ENCODE data around the gene DUS1L. TPM values are rescaled to one million over a fixed set of nuclear protein-coding genes. Genes with fewer than 3 reads are reported as not detected.

Gene DUS1L
- 10 to 100 TPM; 51.3 to 63.1 (median 58.4) TPM for total RNA-seq
- polyA plus RNA-seq: 82.1 TPM
- long read RNA-seq, donor 1, partial matches to known transcripts: 11 of 285 reads
- long read RNA-seq, donor 1, other reads (novel, unspliced or antisense): 272 of 285 reads
- long read RNA-seq, donor 2, partial matches to known transcripts: 8 of 122 reads
- long read RNA-seq, donor 2, other reads (novel, unspliced or antisense): 113 of 122 reads
- long read RNA-seq, donor 3, partial matches to known transcripts: 8 of 23 reads
- long read RNA-seq, donor 3, other reads (novel, unspliced or antisense): 15 of 23 reads
- long read RNA-seq, donor 4, partial matches to known transcripts: 6 of 148 reads
- long read RNA-seq, donor 4, other reads (novel, unspliced or antisense): 140 of 148 reads

DNA sequence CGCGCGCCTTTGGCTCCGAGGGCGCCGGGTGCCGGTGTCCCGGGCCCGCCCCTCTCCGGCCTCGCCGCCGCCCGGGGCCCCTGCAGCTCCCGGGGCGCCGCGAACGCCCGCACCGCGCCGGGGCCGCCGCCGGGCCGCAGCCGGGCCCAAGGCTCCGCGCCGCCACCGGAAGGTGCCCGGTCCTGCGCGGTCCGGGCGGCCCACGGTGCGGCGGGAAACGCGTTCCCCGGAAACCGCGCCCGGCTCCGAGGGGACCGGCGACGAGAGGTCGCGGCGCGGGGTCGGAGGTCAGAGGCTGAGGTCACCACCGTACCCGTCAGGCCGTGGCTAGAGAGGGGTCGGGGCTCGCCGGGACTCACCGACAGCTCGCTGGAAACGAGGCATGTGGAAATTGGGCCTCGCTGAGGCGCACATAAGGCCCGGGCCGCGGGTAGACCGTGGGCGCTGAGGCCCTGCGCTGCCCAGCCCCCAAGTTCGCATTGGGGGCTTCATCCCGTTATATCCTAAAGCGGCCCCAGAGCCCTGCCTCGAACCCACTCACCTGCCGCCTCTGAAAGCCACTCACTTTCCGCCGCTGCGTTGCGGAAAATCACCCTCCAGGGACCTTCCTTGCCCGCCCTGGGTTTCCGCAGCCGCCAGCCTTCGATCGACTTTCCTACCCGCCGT lies at the start of gene DUS1L:
DUS1L (minus strand) TSS at position 167 of the 666 bp plus-strand sequence. CDS start 745 bp downstream, outside the sequence.
- WGBS: 9% methylated on average over 88 of the region's 88 CpGs
- H3K4me1 ChIP-seq (ENCODE audit: control insufficient read depth, insufficient read depth, low read length): peaks cover 6% of the 10 kb centered on the region
- peak within 1 kb of the TSS; percentile 73 for H3K27ac ChIP-seq (ENCODE audit: low read length)
- ATAC-seq (peak; percentile 77 to 78), DNase-seq (peak; percentile 64 to 88 (median 86))
- intact Hi-C loops (cut with DNase I): no loop called here
- peak within 1 kb of the TSS; percentile 91 for H3K4me3 ChIP-seq (ENCODE audit: low read length)
- no peaks in the 10 kb centered on the region for H3K9me3 ChIP-seq (ENCODE audit: control insufficient read depth, low read length)
- H3K27me3 ChIP-seq (ENCODE audit: control insufficient read depth, insufficient read depth): no peaks in the 10 kb centered on the region

DNA sequence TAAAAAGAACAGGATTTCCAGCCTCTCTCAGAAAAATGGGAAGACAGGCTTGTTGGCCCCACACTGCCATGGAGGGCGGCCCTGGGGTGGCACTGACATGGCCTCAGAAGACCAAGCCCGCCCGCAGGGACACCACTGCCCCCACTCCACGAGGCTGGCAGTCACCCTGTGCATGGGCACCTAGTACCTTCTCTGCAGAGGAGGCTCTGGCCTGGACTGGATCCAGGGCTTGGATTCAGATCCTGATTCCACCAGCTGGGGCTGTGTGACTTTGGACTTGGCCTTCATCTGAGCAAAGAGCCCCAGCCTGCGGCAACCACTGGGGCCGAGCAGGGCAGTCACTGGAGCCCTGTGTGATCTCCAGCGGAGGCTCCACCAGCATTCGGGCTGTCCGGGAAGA lies 49.3 kb upstream of the DUS1L start:
- 94% methylated on average over 9 of the region's 9 CpGs for WGBS
- ATAC-seq (no peak), DNase-seq (peak in 1 of 3 donors; percentile 44)
- H3K4me1 ChIP-seq (ENCODE audit: control insufficient read depth, insufficient read depth, low read length): no peaks in the 10 kb centered on the region
- no peak overlapping the region for H3K4me3 ChIP-seq (ENCODE audit: low read length)
- H3K27me3 ChIP-seq (ENCODE audit: control insufficient read depth, insufficient read depth): no peaks in the 10 kb centered on the region
- no peaks in the 10 kb centered on the region for H3K9me3 ChIP-seq (ENCODE audit: control insufficient read depth, low read length)
- no peak overlapping the region for H3K27ac ChIP-seq (ENCODE audit: low read length)
- intact Hi-C loops (cut with DNase I): no loop called here

DNA sequence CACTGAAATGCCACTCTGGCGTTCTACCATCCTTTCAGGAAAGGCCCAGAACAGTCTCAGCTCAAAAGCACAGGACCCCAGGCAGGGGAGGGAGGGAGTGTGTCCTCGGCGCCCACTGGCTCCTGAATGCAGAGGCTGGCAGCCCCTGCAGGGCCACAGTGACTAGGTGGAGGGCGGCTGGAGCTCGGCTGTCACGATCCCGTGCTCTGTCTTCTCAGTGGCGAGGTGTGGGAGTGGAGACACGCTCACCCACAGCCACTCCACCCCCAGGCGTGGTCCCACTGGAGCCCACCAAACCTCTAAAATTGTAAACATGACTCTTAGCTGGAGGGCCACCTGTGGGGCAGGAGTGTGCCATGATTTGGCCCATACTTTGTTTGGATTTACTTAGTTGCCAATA lies 48.8 kb upstream of the DUS1L start:
- DNase-seq: peak in 1 of 3 donors; percentile 30
- Histone ChIP-seq H3K27ac (ENCODE audit: low read length) (no peak overlapping the region), H3K4me3 (ENCODE audit: low read length) (no peak overlapping the region), H3K9me3 (ENCODE audit: control insufficient read depth, low read length) (no peaks in the 10 kb centered on the region), H3K4me1 (ENCODE audit: control insufficient read depth, insufficient read depth, low read length) (no peaks in the 10 kb centered on the region), H3K27me3 (ENCODE audit: control insufficient read depth, insufficient read depth) (no peaks in the 10 kb centered on the region)
- ATAC-seq: no peak
- 94% methylated on average over 10 of the region's 10 CpGs for WGBS
- intact Hi-C loops (cut with DNase I): no loop called here

DNA sequence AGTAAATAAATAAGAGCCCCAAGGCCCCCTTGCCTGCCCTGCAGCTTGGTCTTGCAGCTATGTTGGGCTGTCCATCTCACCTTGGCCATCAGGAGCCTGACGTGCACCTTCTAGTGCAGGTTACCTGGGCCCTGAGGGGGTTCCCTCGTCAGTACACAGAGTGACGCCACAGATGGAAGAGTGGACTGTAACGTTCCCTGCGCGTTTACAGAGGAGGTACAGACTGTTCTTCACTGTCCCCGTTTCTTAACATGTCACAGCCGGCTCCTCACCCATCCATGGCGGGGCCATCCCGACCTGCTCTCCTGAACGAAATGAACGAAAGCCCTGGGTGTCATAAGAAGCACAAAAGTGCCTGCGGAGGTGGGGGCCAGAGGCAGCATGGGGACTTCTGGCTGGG lies 48.3 kb upstream of the DUS1L start:
- WGBS: 90% methylated on average over 13 of the region's 13 CpGs
- Histone ChIP-seq H3K4me3 (ENCODE audit: low read length) (no peak overlapping the region), H3K9me3 (ENCODE audit: control insufficient read depth, low read length) (no peaks in the 10 kb centered on the region), H3K4me1 (ENCODE audit: control insufficient read depth, insufficient read depth, low read length) (no peaks in the 10 kb centered on the region), H3K27me3 (ENCODE audit: control insufficient read depth, insufficient read depth) (no peaks in the 10 kb centered on the region), H3K27ac (ENCODE audit: low read length) (no peak overlapping the region)
- no peak for ATAC-seq
- intact Hi-C loops (cut with DNase I): no loop called here
- DNase-seq: no peak

DNA sequence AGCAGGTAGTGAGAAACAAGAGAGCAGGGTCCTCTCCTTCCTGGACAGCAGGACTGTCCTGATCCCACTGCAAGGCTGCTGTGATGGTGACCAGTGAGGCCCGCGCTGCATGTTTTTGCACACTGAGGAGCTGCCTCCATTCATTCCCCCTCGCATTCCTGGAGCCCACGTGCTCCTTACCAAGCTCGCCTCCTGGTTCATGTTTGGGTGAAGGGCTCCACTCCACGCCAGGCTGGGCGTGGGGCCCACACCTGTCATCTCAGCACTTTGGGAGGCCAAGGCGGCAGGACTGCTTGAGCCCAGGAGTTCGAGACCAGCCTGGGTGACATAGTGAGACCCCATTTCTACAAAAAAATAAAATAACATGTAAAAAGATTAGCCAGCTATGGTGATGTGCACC lies 47.8 kb upstream of the DUS1L start:
- Histone ChIP-seq H3K4me1 (ENCODE audit: control insufficient read depth, insufficient read depth, low read length) (no peaks in the 10 kb centered on the region), H3K27me3 (ENCODE audit: control insufficient read depth, insufficient read depth) (no peaks in the 10 kb centered on the region), H3K4me3 (ENCODE audit: low read length) (no peak overlapping the region), H3K9me3 (ENCODE audit: control insufficient read depth, low read length) (no peaks in the 10 kb centered on the region), H3K27ac (ENCODE audit: low read length) (no peak overlapping the region)
- intact Hi-C loops (cut with DNase I): no loop called here
- 93% methylated on average over 9 of the region's 9 CpGs for WGBS
- DNase-seq (no peak), ATAC-seq (no peak)

DNA sequence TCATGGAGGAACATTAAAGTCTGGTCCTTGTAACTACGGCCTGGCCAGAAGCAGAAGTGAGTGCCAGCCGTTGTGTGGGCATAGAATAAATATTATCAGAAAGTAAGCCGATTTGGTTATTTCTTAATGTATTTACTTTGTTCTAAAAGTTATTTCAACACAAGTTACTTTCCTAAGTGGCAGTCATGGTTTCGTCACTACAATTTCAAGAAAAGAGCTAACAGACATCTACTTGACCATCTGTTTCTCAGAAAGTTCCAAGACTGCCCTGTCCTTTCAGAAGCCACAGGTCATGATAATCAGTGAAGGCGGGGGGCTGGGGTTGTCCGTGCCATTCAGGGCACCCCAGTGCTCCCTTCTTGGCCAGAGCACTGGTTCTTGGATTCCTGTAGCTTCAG lies 47.3 kb upstream of the DUS1L start:
- Histone ChIP-seq H3K4me3 (ENCODE audit: low read length) (no peak overlapping the region), H3K27me3 (ENCODE audit: control insufficient read depth, insufficient read depth) (no peaks in the 10 kb centered on the region), H3K27ac (ENCODE audit: low read length) (no peak overlapping the region), H3K9me3 (ENCODE audit: control insufficient read depth, low read length) (no peaks in the 10 kb centered on the region), H3K4me1 (ENCODE audit: control insufficient read depth, insufficient read depth, low read length) (no peaks in the 10 kb centered on the region)
- peak in 1 of 3 donors; percentile 8 for DNase-seq
- WGBS: 85% methylated on average over 6 of the region's 6 CpGs
- no peak for ATAC-seq
- intact Hi-C loops (cut with DNase I): no loop called here

DNA sequence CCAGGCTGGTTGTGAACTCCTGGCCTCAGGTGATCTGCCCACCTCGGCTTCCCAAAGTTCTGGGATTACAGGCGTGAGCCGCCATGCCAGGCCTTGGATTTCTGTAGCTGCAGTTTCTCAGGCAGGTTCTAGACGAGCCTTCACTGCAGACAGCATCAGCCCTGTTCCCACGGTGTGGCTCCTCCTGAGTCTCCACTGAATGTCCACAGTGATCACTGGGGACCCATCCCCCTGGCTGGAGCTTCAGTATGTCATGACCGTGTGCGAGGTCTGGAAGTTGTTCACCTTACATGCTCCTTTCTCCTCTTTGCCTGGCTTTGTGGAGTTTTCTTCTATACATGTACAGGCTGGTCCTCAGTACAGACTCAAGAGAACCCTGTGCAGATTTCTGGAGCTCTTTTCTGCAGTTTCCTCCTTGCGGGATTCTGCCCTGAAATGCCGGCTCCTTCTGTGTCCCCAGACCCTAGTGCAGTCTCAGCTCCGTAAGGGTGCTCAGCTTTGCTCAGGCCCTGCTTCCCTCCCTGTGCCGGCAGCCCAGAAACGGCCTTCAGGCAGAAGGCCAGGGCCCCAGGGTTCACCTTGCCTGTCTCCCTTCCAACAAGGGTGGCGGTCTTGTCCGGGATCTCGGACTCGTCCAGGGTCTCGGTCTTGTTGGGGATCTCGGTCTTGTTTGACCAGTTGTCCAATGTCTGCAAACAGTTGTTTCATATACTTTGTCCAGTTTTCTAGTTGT lies 46.7 kb upstream of the DUS1L start:
- intact Hi-C loops (cut with DNase I): no loop called here
- ATAC-seq (no peak), DNase-seq (peak in 1 of 3 donors; percentile 18)
- Histone ChIP-seq H3K27me3 (ENCODE audit: control insufficient read depth, insufficient read depth) (no peaks in the 10 kb centered on the region), H3K4me1 (ENCODE audit: control insufficient read depth, insufficient read depth, low read length) (no peaks in the 10 kb centered on the region), H3K9me3 (ENCODE audit: control insufficient read depth, low read length) (no peaks in the 10 kb centered on the region), H3K27ac (ENCODE audit: low read length) (no peak overlapping the region), H3K4me3 (ENCODE audit: low read length) (no peak overlapping the region)
- WGBS: 93% methylated on average over 18 of the region's 18 CpGs

DNA sequence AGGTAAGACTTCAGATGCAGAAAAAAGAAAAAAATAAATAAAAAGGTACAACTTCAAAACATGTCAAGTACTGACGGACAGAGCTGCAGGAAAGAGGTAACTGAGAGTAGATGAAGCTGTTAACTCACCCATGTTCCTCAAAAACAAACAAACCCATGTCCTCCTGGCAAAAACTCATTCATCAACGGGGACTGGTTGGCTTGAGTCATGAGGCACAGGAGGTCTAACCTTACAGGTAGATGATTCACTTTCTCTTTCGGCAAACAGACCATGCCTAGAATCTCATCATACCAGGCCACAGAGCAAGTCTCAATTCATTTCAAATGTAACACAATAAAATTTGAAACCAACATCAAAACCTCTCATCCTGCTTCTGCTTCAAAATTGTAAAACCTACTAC lies 44.7 kb upstream of the DUS1L start:
- DNase-seq (no peak), ATAC-seq (no peak)
- intact Hi-C loops (cut with DNase I): no loop called here
- Histone ChIP-seq H3K4me1 (ENCODE audit: control insufficient read depth, insufficient read depth, low read length) (no peaks in the 10 kb centered on the region), H3K4me3 (ENCODE audit: low read length) (no peak overlapping the region), H3K9me3 (ENCODE audit: control insufficient read depth, low read length) (no peaks in the 10 kb centered on the region), H3K27me3 (ENCODE audit: control insufficient read depth, insufficient read depth) (no peaks in the 10 kb centered on the region), H3K27ac (ENCODE audit: low read length) (no peak overlapping the region)
- WGBS: 87% methylated on average over 3 of the region's 3 CpGs

DNA sequence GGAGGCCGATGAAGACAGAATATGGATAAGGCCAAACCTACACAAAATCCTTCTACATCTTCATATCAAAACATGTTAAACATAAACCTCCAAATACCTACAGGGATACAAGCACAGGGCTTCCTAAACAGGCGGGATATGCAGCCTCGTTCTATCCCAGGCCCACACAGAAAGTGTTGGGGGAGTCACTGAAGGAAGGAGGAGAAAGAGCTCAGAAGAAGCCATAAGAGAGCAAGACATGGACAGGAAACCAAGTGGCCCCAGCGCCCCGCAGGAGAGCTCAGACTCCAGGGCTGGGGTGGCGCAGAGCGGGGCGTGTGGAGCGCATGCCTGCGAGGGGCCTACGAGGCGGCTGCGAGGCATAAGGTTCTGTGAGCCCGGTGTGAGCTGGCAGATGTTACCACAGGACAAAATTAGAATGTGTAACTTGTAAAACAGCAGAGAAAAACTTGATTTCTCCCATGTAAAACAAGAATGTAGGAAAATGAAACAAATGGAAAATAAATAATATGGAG lies 43.4 kb upstream of the DUS1L start:
- no peak for ATAC-seq
- Histone ChIP-seq H3K4me1 (ENCODE audit: control insufficient read depth, insufficient read depth, low read length) (no peaks in the 10 kb centered on the region), H3K9me3 (ENCODE audit: control insufficient read depth, low read length) (no peaks in the 10 kb centered on the region), H3K27ac (ENCODE audit: low read length) (no peak overlapping the region), H3K4me3 (ENCODE audit: low read length) (no peak overlapping the region), H3K27me3 (ENCODE audit: control insufficient read depth, insufficient read depth) (no peaks in the 10 kb centered on the region)
- 89% methylated on average over 14 of the region's 14 CpGs for WGBS
- intact Hi-C loops (cut with DNase I): no loop called here
- DNase-seq: peak in 2 of 3 donors; percentile 18 to 42

DNA sequence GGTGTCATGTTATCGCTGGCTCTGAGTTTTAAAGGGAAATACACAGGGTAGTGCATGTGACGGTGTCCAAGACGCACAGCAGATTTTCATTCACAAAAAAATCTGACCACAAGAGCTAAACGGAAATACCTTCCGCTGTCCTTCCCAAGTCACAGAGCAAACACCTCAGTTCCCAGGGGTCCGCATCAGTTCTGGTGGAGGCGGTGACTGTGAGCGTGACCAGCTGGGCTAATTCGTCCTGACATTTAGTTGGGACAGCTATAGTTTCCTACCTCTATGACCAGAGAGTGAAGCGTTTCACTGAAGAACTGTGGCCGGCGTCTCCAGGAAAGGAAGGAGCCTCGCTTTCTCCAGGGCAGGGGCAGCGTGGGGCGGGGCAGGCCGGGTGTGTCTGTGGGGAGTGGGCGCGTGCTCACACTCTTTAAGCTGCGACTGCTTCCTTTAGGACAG lies 42.9 kb upstream of the DUS1L start:
- Histone ChIP-seq H3K4me3 (ENCODE audit: low read length) (no peak overlapping the region), H3K27ac (ENCODE audit: low read length) (no peak overlapping the region), H3K27me3 (ENCODE audit: control insufficient read depth, insufficient read depth) (no peaks in the 10 kb centered on the region), H3K4me1 (ENCODE audit: control insufficient read depth, insufficient read depth, low read length) (no peaks in the 10 kb centered on the region), H3K9me3 (ENCODE audit: control insufficient read depth, low read length) (no peaks in the 10 kb centered on the region)
- ATAC-seq (no peak), DNase-seq (peak in 2 of 3 donors; percentile 10 to 36)
- WGBS: 81% methylated on average over 19 of the region's 19 CpGs
- intact Hi-C loops (cut with DNase I): no loop called here

DNA sequence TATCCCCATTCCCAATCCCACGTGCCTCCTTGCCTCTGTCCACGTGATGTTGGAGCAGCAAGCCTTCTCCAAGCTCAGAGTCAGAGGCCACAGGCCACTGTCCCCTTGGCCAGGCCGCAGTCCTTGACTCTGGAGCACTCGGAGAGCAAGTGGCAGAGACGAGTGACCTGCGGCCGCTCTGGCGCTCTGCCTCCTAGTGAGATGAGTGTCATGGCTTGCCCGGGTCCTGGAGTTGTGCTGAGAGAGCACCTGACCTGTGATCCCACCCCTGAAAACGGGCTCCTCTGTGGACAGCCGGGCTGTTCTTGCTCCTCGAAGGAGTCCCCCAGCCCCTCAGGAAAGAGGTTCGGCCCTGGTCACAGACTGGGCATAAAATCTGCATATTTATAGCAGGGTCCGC lies 42.4 kb upstream of the DUS1L start:
- H3K27ac ChIP-seq (ENCODE audit: low read length): no peak overlapping the region
- 76% methylated on average over 14 of the region's 14 CpGs for WGBS
- H3K4me1 ChIP-seq (ENCODE audit: control insufficient read depth, insufficient read depth, low read length): no peaks in the 10 kb centered on the region
- no peaks in the 10 kb centered on the region for H3K9me3 ChIP-seq (ENCODE audit: control insufficient read depth, low read length)
- ATAC-seq (no peak), DNase-seq (peak in 2 of 3 donors; percentile 57)
- no peak overlapping the region for H3K4me3 ChIP-seq (ENCODE audit: low read length)
- intact Hi-C loops (cut with DNase I): no loop called here
- H3K27me3 ChIP-seq (ENCODE audit: control insufficient read depth, insufficient read depth): no peaks in the 10 kb centered on the region

All from right cardiac atrium (tissue), 5 donors.